Omental fat pad (tissue), 4 donors: ENCODE results near the gene NPAS3. TPM values are rescaled to one million over a fixed set of nuclear protein-coding genes. Genes with fewer than 3 reads are reported as not detected.

Source experiments
- ATAC-seq: fragments of 150-250 bp; one replicate; pipeline ENCODE4 v1.9.1; 2016; ENCODE audit warnings: mild to moderate bottlenecking, moderate library complexity; ENCODE audit not compliant: low FRiP score
- DNase-seq: peaks from one replicate; pipeline ENCODE4 v3.0.0-alpha.2; 2019; ENCODE audit warnings: low spot score
- total RNA-seq, 4 donors: library from RNA; depleted of rRNA; stranded (reverse); fragments of >200 nt; gene quantifications; one replicate each; pipeline ENCODE4 v1.1.0, GENCODE V29; 2016
- TF ChIP-seq, protein P1 (sequence below), 3 donors: fragments of 450-650 bp; IDR thresholded peaks; one replicate each; pipeline ENCODE4 v1.5.1; 2016 to 2017; ENCODE audit warnings: antibody characterized with exemption in 3 of 3, mild to moderate bottlenecking in 3 of 3, moderate library complexity in 2 of 3

Gene NPAS3
- total RNA-seq, 4 donors from 2014 or later: 0.79 to 6.0 (median 2.5) TPM

- DNase-seq (no peak), ATAC-seq (no peak)
- TF ChIP-seq, protein P1, sequence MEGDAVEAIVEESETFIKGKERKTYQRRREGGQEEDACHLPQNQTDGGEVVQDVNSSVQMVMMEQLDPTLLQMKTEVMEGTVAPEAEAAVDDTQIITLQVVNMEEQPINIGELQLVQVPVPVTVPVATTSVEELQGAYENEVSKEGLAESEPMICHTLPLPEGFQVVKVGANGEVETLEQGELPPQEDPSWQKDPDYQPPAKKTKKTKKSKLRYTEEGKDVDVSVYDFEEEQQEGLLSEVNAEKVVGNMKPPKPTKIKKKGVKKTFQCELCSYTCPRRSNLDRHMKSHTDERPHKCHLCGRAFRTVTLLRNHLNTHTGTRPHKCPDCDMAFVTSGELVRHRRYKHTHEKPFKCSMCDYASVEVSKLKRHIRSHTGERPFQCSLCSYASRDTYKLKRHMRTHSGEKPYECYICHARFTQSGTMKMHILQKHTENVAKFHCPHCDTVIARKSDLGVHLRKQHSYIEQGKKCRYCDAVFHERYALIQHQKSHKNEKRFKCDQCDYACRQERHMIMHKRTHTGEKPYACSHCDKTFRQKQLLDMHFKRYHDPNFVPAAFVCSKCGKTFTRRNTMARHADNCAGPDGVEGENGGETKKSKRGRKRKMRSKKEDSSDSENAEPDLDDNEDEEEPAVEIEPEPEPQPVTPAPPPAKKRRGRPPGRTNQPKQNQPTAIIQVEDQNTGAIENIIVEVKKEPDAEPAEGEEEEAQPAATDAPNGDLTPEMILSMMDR (IDR thresholded peaks at IDR 0.05): no peak
Observed at GRCh38 chr14:33733721-33734120, 795.0 kb downstream of the NPAS3 start.

- TF ChIP-seq, protein P1 (IDR thresholded peaks at IDR 0.05): no peak
- no peak for ATAC-seq
- no peak for DNase-seq
Observed at GRCh38 chr14:33734387-33734786, 795.7 kb downstream of the NPAS3 start.

GRCh38 chr14:33736299-33736825 is 797.7 kb downstream of the NPAS3 start:
- no peak for DNase-seq
- no peak for ATAC-seq
- TF ChIP-seq, protein P1 (IDR thresholded peaks at IDR 0.05): no peak

DNA sequence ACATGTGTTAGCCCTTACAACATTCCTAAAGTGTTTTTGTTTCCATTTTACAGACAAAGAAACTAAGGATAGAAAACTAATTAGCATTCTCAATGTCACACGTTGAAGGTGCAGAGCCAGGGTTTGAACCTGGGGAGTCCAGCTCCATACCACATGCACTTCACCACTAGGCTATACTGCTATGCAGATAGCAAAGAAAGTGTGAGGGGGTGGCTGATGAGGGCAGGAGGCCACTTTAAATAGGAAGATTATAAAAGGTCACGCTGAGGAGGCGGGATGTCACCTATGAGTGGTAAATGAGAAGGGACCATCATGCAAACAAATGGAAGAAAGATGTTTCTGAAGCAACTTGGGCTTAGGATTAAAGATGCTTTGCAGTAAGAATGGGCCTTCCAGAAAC is 798.3 kb downstream of the NPAS3 start:
- TF ChIP-seq, protein P1 (IDR thresholded peaks at IDR 0.05): no peak
- ATAC-seq (no peak), DNase-seq (no peak)

GRCh38 chr14:33737446-33737845 is 798.8 kb downstream of the NPAS3 start:
- DNase-seq: no peak
- ATAC-seq: peak; percentile 98

GRCh38 chr14:33738029-33738428 is 799.4 kb downstream of the NPAS3 start:
- no peak for DNase-seq
- TF ChIP-seq, protein P1 (IDR thresholded peaks at IDR 0.05): no peak
- ATAC-seq: no peak

More at GRCh38 chr14:33737446-33737845, 798.8 kb downstream of the NPAS3 start:
- TF ChIP-seq, protein P1 (IDR thresholded peaks at IDR 0.05): no peak

- DNase-seq (no peak), ATAC-seq (no peak)
- TF ChIP-seq, protein P1 (IDR thresholded peaks at IDR 0.05): no peak
Observed at GRCh38 chr14:33738491-33738890, 799.8 kb downstream of the NPAS3 start.
